T47D (cell line): ENCODE data around the gene ZNF304.

Source experiments
- DNase-seq, 2 experiments: peaks; one replicate each; pipeline versions ENCODE4 v3.0.0 to v3.0.0-alpha.2; 2011 to 2012; ENCODE audit warnings: low read depth in 1 of 2, low spot score in 1 of 2
- JUND ChIP-seq: IDR thresholded peaks from 2 replicates; pipeline ENCODE4 v1.6.1; 2012; ENCODE audit warnings: low read depth
- in situ Hi-C: cut with HindIII; loops from 2 replicates; pipeline ENCODE4 v1.10.0; 2016; ENCODE audit warnings: low sequenced_read_pairs, low pct_unique_long_range_greater_than_20kb

The ZNF304 gene

DNA sequence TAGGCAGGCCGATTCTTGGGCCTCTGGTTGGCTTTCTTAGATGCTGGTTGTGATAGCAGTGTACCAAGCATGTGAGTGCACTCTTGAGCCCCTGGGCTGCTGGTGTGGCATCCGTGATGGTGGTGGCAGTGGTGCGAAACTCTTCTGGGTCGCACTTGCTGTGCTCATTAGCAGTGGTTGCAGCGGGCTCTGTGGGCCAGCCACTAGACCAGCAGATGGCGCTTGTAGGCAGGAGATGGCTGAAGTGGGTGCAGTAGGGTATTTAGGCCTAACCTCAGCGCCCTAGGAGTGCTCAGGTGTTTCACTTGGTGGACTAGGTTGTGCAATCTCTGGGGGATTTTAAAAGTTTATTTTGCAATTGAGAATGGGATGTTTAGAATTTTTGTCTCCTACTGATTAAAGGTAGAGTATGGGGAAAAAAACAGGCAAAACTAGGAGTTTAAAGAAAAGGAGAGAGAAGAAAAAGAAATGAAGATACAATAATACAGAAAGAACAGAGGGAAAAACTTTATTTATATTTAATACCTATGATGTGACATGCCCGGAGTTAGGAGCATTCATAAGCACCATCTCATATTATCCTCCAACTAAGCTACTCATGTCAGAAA lies 55.5 kb downstream of the ZNF304 start:
- no peak for TF ChIP-seq JUND
- peak; percentile 76 to 77 for DNase-seq
- in situ Hi-C loops: no loop called here
